ENCODE results near the gene STXBP5.

STXBP5 gene

GRCh38 chr6:147209762-147210449 lies 5.7 kb downstream of the STXBP5 start:
- H3K79me2 ChIP-seq (ENCODE audit: low read length), result no peaks in the 10 kb centered on the region
- no peaks in the 10 kb centered on the region for H3K9me3 ChIP-seq (replicated peaks; ENCODE audit: insufficient read depth, low read length)
- no peaks in the 10 kb centered on the region for H3F3A ChIP-seq (ENCODE audit: insufficient read depth, low read length)
- H3K36me3 ChIP-seq (replicated peaks; ENCODE audit: insufficient read depth, low read length), result no peaks in the 10 kb centered on the region
- H3K9me2 ChIP-seq (replicated peaks; ENCODE audit: insufficient read depth, low read length), result no peaks in the 10 kb centered on the region
- no peak for DNase-seq
- no peaks in the 10 kb centered on the region for H3K27me3 ChIP-seq (replicated peaks; ENCODE audit: insufficient read depth, low read length)
- no peaks in the 10 kb centered on the region for H3K4me1 ChIP-seq (ENCODE audit: low read length)
- H3K9ac ChIP-seq (ENCODE audit: low read length), result no peak overlapping the region
- H3K27ac ChIP-seq (ENCODE audit: low read length), result no peak overlapping the region
- no peaks in the 10 kb centered on the region for H4K20me1 ChIP-seq (ENCODE audit: insufficient read depth, low read length)
- H3K4me2 ChIP-seq (ENCODE audit: low read depth, low read length), result no peak overlapping the region
- no peak for TF ChIP-seq EZH2 (optimal IDR thresholded peaks at IDR 0.05; ENCODE audit: low read depth, low read length)
- TF ChIP-seq CTCF (IDR thresholded peaks at IDR 0.05; ENCODE audit: low read length), result no peak
- no peak for TF ChIP-seq EZH2phosphoT487 (IDR thresholded peaks at IDR 0.05; ENCODE audit: low read length)
- no peak overlapping the region for H3K4me3 ChIP-seq (ENCODE audit: low read length)
- H2AFZ ChIP-seq (ENCODE audit: low read length), result no peak overlapping the region

GRCh38 chr6:147211349-147211748 lies 7.1 kb downstream of the STXBP5 start:
- no peaks in the 10 kb centered on the region for H3K9me3 ChIP-seq (replicated peaks; ENCODE audit: insufficient read depth, low read length)
- no peak overlapping the region for H3K27ac ChIP-seq (ENCODE audit: low read length)
- H3K9me2 ChIP-seq (replicated peaks; ENCODE audit: insufficient read depth, low read length), result no peaks in the 10 kb centered on the region
- H2AFZ ChIP-seq (ENCODE audit: low read length), result no peak overlapping the region
- H3K79me2 ChIP-seq (ENCODE audit: low read length), result no peaks in the 10 kb centered on the region
- no peak overlapping the region for H3K4me3 ChIP-seq (ENCODE audit: low read length)
- no peak for TF ChIP-seq EZH2 (optimal IDR thresholded peaks at IDR 0.05; ENCODE audit: low read depth, low read length)
- H3K4me1 ChIP-seq (ENCODE audit: low read length), result no peaks in the 10 kb centered on the region
- no peaks in the 10 kb centered on the region for H3F3A ChIP-seq (ENCODE audit: insufficient read depth, low read length)
- no peak overlapping the region for H3K4me2 ChIP-seq (ENCODE audit: low read depth, low read length)
- no peaks in the 10 kb centered on the region for H4K20me1 ChIP-seq (ENCODE audit: insufficient read depth, low read length)
- no peaks in the 10 kb centered on the region for H3K36me3 ChIP-seq (replicated peaks; ENCODE audit: insufficient read depth, low read length)
- H3K9ac ChIP-seq (ENCODE audit: low read length), result no peak overlapping the region
- no peak for DNase-seq
- H3K27me3 ChIP-seq (replicated peaks; ENCODE audit: insufficient read depth, low read length), result no peaks in the 10 kb centered on the region

GRCh38 chr6:147211831-147212230 lies 7.6 kb downstream of the STXBP5 start:
- Histone ChIP-seq H3F3A (ENCODE audit: insufficient read depth, low read length) (no peaks in the 10 kb centered on the region), H3K27ac (ENCODE audit: low read length) (no peak overlapping the region), H3K9me2 (replicated peaks; ENCODE audit: insufficient read depth, low read length) (no peaks in the 10 kb centered on the region), H3K4me2 (ENCODE audit: low read depth, low read length) (no peak overlapping the region), H2AFZ (ENCODE audit: low read length) (no peak overlapping the region), H3K4me1 (ENCODE audit: low read length) (no peaks in the 10 kb centered on the region), H3K79me2 (ENCODE audit: low read length) (no peaks in the 10 kb centered on the region), H3K27me3 (replicated peaks; ENCODE audit: insufficient read depth, low read length) (no peaks in the 10 kb centered on the region), H4K20me1 (ENCODE audit: insufficient read depth, low read length) (no peaks in the 10 kb centered on the region), H3K4me3 (ENCODE audit: low read length) (no peak overlapping the region), H3K9me3 (replicated peaks; ENCODE audit: insufficient read depth, low read length) (no peaks in the 10 kb centered on the region), H3K36me3 (replicated peaks; ENCODE audit: insufficient read depth, low read length) (no peaks in the 10 kb centered on the region), H3K9ac (ENCODE audit: low read length) (no peak overlapping the region)
- no peak for DNase-seq
- TF ChIP-seq EZH2 (optimal IDR thresholded peaks at IDR 0.05; ENCODE audit: low read depth, low read length) (no peak), EZH2phosphoT487 (IDR thresholded peaks at IDR 0.05; ENCODE audit: low read length) (no peak), CTCF (IDR thresholded peaks at IDR 0.05; ENCODE audit: low read length) (no peak)

GRCh38 chr6:147212622-147213021 lies 8.4 kb downstream of the STXBP5 start:
- Histone ChIP-seq H3K4me2 (ENCODE audit: low read depth, low read length) (no peak overlapping the region), H3K9ac (ENCODE audit: low read length) (no peak overlapping the region), H3K36me3 (replicated peaks; ENCODE audit: insufficient read depth, low read length) (no peaks in the 10 kb centered on the region), H3K4me1 (ENCODE audit: low read length) (no peaks in the 10 kb centered on the region), H3F3A (ENCODE audit: insufficient read depth, low read length) (no peaks in the 10 kb centered on the region), H3K9me3 (replicated peaks; ENCODE audit: insufficient read depth, low read length) (no peaks in the 10 kb centered on the region), H3K9me2 (replicated peaks; ENCODE audit: insufficient read depth, low read length) (no peaks in the 10 kb centered on the region), H4K20me1 (ENCODE audit: insufficient read depth, low read length) (no peaks in the 10 kb centered on the region), H2AFZ (ENCODE audit: low read length) (no peak overlapping the region), H3K27ac (ENCODE audit: low read length) (no peak overlapping the region), H3K27me3 (replicated peaks; ENCODE audit: insufficient read depth, low read length) (no peaks in the 10 kb centered on the region), H3K79me2 (ENCODE audit: low read length) (no peaks in the 10 kb centered on the region), H3K4me3 (ENCODE audit: low read length) (no peak overlapping the region)
- DNase-seq, result no peak
- TF ChIP-seq EZH2phosphoT487 (IDR thresholded peaks at IDR 0.05; ENCODE audit: low read length), result no peak
- TF ChIP-seq CTCF (IDR thresholded peaks at IDR 0.05; ENCODE audit: low read length), result no peak
- no peak for TF ChIP-seq EZH2 (optimal IDR thresholded peaks at IDR 0.05; ENCODE audit: low read depth, low read length)

Measured in MM.1S (cell line).